Left kidney (tissue), 8 donors: Measurements from ENCODE around the gene MRPL9. TPM values are rescaled to one million over a fixed set of nuclear protein-coding genes. Genes with fewer than 3 reads are reported as not detected.
A peak's percentile ranks its signal among the peaks of the same experiment; 100 is the strongest.

Source experiments
- DNase-seq: peaks from one replicate; pipeline ENCODE4 v3.0.0-alpha.2; 2013
- long read RNA-seq, 8 donors: transcript quantifications; one replicate each; lab custom pipeline, GENCODE V29; 2026
- polyA plus RNA-seq: library from polyadenylated mRNA; unstranded; fragments of 120-200 nt; gene quantifications from one replicate; pipeline ENCODE4 v1.2.1, GENCODE V29; 2013; ENCODE audit not compliant: insufficient read length

MRPL9 gene
- 124 TPM for polyA plus RNA-seq
- long read RNA-seq, donor 1, transcript MRPL9-203 (3 exons, 348 nt): minor isoform, 10 of 103 reads
- long read RNA-seq, donor 1, transcript MRPL9-201 (6 exons, 882 nt): minor isoform, 5 of 103 reads
- long read RNA-seq, donor 1, transcript MRPL9-202 (7 exons, 1,296 nt): major isoform, 31 of 103 reads
- long read RNA-seq, donor 1, transcript MRPL9-211 (2 exons, 403 nt): minor isoform, 5 of 103 reads
- long read RNA-seq, donor 1, partial matches to known transcripts: 50 of 103 reads
- long read RNA-seq, donor 1, other reads (novel, unspliced or antisense): 0 of 103 reads
- long read RNA-seq, donor 2, transcript MRPL9-202 (7 exons, 1,296 nt): major isoform, 19 of 64 reads
- long read RNA-seq, donor 2, transcript MRPL9-203 (3 exons, 348 nt): minor isoform, 5 of 64 reads
- long read RNA-seq, donor 2, partial matches to known transcripts: 34 of 64 reads
- long read RNA-seq, donor 2, other reads (novel, unspliced or antisense): 0 of 64 reads
- long read RNA-seq, donor 3, transcript MRPL9-202 (7 exons, 1,296 nt): major isoform, 21 of 39 reads
- long read RNA-seq, donor 3, partial matches to known transcripts: 9 of 39 reads
- long read RNA-seq, donor 3, other reads (novel, unspliced or antisense): 0 of 39 reads
- long read RNA-seq, donor 4, partial matches to known transcripts: 0 of 7 reads
- long read RNA-seq, donor 4, other reads (novel, unspliced or antisense): 0 of 7 reads
- long read RNA-seq, donor 5, transcript MRPL9-211 (2 exons, 403 nt): minor isoform, 5 of 109 reads
- long read RNA-seq, donor 5, transcript MRPL9-201 (6 exons, 882 nt): minor isoform, 13 of 109 reads
- long read RNA-seq, donor 5, transcript MRPL9-202 (7 exons, 1,296 nt): major isoform, 61 of 109 reads
- long read RNA-seq, donor 5, partial matches to known transcripts: 27 of 109 reads
- long read RNA-seq, donor 5, other reads (novel, unspliced or antisense): 0 of 109 reads
- long read RNA-seq, donor 6, transcript MRPL9-203 (3 exons, 348 nt): minor isoform, 10 of 73 reads
- long read RNA-seq, donor 6, transcript MRPL9-201 (6 exons, 882 nt): minor isoform, 6 of 73 reads
- long read RNA-seq, donor 6, transcript MRPL9-202 (7 exons, 1,296 nt): major isoform, 33 of 73 reads
- long read RNA-seq, donor 6, partial matches to known transcripts: 19 of 73 reads
- long read RNA-seq, donor 6, other reads (novel, unspliced or antisense): 0 of 73 reads
- long read RNA-seq, donor 7, transcript MRPL9-202 (7 exons, 1,296 nt): major isoform, 44 of 117 reads
- long read RNA-seq, donor 7, transcript MRPL9-201 (6 exons, 882 nt): minor isoform, 11 of 117 reads
- long read RNA-seq, donor 7, transcript MRPL9-203 (3 exons, 348 nt): minor isoform, 10 of 117 reads
- long read RNA-seq, donor 7, transcript MRPL9-211 (2 exons, 403 nt): minor isoform, 5 of 117 reads
- long read RNA-seq, donor 7, partial matches to known transcripts: 45 of 117 reads
- long read RNA-seq, donor 7, other reads (novel, unspliced or antisense): 0 of 117 reads
- long read RNA-seq, donor 8, transcript MRPL9-202 (7 exons, 1,296 nt): major isoform, 9 of 11 reads
- long read RNA-seq, donor 8, partial matches to known transcripts: 0 of 11 reads
- long read RNA-seq, donor 8, other reads (novel, unspliced or antisense): 0 of 11 reads

- peak; percentile 79 for DNase-seq
Measured at GRCh38 chr1:151762941-151763921, at the start of gene MRPL9. TSS of gene MRPL9 (minus strand) at chr1:151763496. CDS start at chr1:151763479, 17 bp downstream.

GRCh38 chr1:151811181-151811580 is 47.9 kb upstream of the MRPL9 start:
- DNase-seq: no peak

- DNase-seq: no peak
Measured at GRCh38 chr1:151809985-151810556, 46.8 kb upstream of the MRPL9 start.

GRCh38 chr1:151809290-151809984 is 46.1 kb upstream of the MRPL9 start:
- no peak for DNase-seq

- no peak for DNase-seq
Measured at GRCh38 chr1:151807766-151808165, 44.5 kb upstream of the MRPL9 start.

GRCh38 chr1:151807131-151807530 is 43.8 kb upstream of the MRPL9 start:
- no peak for DNase-seq

- DNase-seq: no peak
Measured at GRCh38 chr1:151806170-151806569, 42.9 kb upstream of the MRPL9 start.

- no peak for DNase-seq
Measured at GRCh38 chr1:151805066-151805820, 41.9 kb upstream of the MRPL9 start, which contains the start of gene LINGO4. TSS of gene LINGO4 (minus strand) at chr1:151805419. CDS start at chr1:151802704, 2,715 bp downstream.

GRCh38 chr1:151803915-151804314 is 40.6 kb upstream of the MRPL9 start:
- DNase-seq: no peak

GRCh38 chr1:151803164-151803563 is 39.9 kb upstream of the MRPL9 start:
- DNase-seq: no peak

- DNase-seq: no peak
Measured at GRCh38 chr1:151802372-151802771, 39.1 kb upstream of the MRPL9 start.

GRCh38 chr1:151801846-151802245 is 38.5 kb upstream of the MRPL9 start:
- no peak for DNase-seq

- DNase-seq: no peak
Measured at GRCh38 chr1:151801310-151801820, 38.1 kb upstream of the MRPL9 start.

GRCh38 chr1:151800830-151801229 is 37.5 kb upstream of the MRPL9 start:
- DNase-seq: no peak

- no peak for DNase-seq
Measured at GRCh38 chr1:151799179-151800022, 36.1 kb upstream of the MRPL9 start.

GRCh38 chr1:151798571-151798970 is 35.3 kb upstream of the MRPL9 start:
- no peak for DNase-seq
